HG02798 (cell line): ENCODE measurements around the gene NUDC.
"Not testable (repeated sequence)": the region's sequence is repeated elsewhere in the genome, so short reads cannot be mapped to it uniquely, and the experiment has no call there.

Source experiments
- ATAC-seq: cut with Tn5 transposase; IDR thresholded peaks from one replicate; pipeline ENCODE4 v1.9.1; 2021; ENCODE audit warnings: mild to moderate bottlenecking; ENCODE audit not compliant: unreplicated experiment, poor library complexity

Gene NUDC

DNA sequence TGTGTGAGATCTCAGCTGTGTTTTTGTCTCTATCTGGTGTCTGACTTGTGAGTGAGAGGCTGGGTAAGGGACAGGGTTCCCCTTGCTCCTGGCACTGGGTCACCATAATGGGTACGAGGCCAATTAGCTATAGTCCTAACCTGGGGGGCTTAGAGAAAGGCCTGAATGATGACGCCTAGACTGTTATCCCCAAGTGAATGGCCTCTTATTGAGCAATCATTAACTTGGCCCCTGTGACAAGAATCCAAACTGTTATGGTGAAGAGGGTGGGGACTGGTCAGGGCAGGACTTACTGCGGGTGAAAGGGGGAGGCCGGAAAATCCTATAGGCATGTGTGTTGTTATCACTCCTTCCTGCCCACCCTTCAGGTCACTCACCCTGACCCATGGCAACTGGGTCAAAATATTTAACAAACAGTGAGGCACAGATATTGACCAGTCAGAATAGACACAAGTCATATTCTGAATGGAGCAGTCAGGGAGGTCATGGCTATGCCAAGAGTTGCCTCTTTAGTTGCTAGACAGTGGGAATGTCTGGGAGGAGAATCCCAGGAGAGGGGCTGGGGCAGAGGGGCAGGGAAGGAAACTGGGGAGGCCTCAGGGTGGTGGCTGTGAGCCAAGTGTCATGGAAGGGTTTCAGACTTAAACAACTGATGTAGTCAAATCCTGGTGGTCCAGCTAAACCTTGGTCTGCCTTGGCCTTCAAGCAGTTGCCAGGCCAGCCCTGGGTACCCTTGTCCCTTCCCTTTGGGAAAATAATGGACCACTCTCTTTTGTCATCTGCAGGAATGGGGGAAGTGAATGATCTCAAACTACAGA is 11.0 kb upstream of the NUDC start:
- ATAC-seq = no peak

DNA sequence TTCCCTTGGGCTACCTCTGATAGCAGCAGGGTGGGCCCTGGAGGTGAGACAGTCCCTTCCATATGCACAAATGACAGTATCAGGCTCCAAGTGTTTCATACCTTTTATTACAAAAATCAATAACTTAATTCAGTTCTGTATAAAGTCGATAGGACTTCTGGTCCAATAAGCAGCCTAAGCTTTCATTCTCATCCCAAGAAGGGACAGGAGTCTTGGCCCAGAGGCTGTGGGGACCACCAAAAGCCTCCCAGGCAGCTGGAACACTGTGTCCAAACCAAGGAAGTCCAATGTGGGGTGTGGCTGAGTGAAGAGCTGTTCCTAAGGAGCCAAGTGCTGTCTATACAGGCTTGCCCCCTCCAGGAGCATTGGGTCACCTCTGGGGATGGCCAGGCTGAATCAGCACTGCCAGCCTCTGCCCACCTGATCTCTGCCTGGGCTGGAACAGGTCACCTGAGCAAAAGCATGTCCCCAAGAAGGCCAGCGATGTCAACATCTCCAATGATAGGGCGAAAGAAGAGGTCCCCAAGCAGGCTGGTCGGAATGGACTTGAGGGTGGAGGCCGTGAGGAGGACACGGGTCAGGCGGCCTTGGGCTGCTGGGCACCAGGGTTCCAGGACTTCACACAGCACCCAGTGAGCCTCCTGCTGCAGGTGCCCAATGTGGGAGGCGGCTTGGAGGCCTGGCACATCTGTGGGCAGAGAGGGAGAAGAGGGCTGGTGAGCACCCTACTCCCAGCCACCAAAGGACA is 10.0 kb upstream of the NUDC start:
- no peak for ATAC-seq

GRCh38 chr1:26912147-26912490 is 9.4 kb upstream of the NUDC start:
- no peak for ATAC-seq

- no peak for ATAC-seq
Observed at GRCh38 chr1:26913389-26913753, 8.2 kb upstream of the NUDC start.

- no peak for ATAC-seq
Observed at GRCh38 chr1:26913754-26914619, 7.6 kb upstream of the NUDC start, which contains the start of gene NR0B2. TSS of gene NR0B2 (minus strand) at chr1:26913975. CDS start at chr1:26913940, 35 bp downstream.

- no peak for ATAC-seq
Observed at GRCh38 chr1:26915204-26915842, 6.2 kb upstream of the NUDC start.

GRCh38 chr1:26921126-26921539 is 410 bp upstream of the NUDC start:
- no peak for ATAC-seq

DNA sequence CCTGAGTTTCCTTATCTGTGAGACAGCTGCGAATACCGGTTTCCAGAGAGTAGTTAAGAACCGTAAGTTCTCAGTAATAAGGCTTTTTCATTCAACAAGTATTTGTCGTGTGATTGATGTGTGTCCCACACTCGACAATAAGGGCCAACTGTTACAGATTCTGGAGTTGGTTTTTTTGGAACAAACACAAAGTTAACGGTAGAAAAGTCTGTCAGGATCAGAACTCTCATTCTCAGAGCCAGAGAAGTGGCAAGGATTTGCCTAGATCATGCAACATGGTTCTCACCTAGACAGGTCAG is 837 bp downstream of the NUDC start:
- no peak for ATAC-seq

- ATAC-seq = no peak
Observed at GRCh38 chr1:26922901-26923300, 1.4 kb downstream of the NUDC start.

GRCh38 chr1:26923711-26924110 is 2.2 kb downstream of the NUDC start:
- no peak for ATAC-seq

- peak; percentile 50 for ATAC-seq
Observed at GRCh38 chr1:26932531-26932930, 11.0 kb downstream of the NUDC start.

GRCh38 chr1:26936823-26937222 is 15.3 kb downstream of the NUDC start:
- ATAC-seq = no peak

- ATAC-seq = no peak
Observed at GRCh38 chr1:26938004-26938658, 16.6 kb downstream of the NUDC start.

- no peak for ATAC-seq
Observed at GRCh38 chr1:26938659-26939025, 17.1 kb downstream of the NUDC start.

GRCh38 chr1:26941311-26941710 is 19.8 kb downstream of the NUDC start:
- ATAC-seq = no peak

DNA sequence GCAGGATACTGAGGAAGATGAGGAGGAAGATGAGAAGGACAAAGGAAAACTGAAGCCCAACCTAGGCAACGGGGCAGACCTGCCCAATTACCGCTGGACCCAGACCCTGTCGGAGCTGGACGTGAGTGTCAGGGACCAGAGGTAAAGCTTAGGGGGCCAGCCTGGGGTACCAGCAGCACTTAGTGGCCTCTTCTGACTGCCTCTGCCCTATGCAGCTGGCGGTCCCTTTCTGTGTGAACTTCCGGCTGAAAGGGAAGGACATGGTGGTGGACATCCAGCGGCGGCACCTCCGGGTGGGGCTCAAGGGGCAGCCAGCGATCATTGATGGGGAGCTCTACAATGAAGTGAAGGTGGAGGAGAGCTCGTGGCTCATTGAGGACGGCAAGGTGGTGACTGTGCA is 21.1 kb downstream of the NUDC start:
- no peak for ATAC-seq

DNA sequence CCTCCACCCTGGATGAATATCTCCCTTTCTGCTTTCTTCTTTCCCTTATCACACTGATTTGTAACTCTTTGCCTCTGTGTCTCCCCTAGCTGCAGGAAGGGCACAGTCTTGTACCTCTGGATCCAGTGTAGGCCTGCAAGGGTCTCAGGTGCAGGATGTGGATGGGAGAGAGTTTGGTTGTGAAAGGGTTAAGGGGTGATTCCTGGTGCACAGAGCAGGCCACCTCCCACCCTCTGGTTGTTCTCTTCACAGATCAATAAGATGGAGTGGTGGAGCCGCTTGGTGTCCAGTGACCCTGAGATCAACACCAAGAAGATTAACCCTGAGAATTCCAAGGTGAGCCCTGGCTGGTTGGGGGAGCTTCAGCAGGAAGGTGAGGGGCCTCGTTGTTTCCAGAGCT is 23.6 kb downstream of the NUDC start:
- no peak for ATAC-seq

- ATAC-seq = no peak
Observed at GRCh38 chr1:26945728-26946127, 24.2 kb downstream of the NUDC start.

GRCh38 chr1:26946270-26946669 is 24.7 kb downstream of the NUDC start:
- ATAC-seq = no peak

- ATAC-seq = not testable (repeated sequence)
Observed at GRCh38 chr1:26948725-26949057, 27.1 kb downstream of the NUDC start.
